DOHH2 (cell line): Measurements from ENCODE around the gene ALS2.

ENCODE experiments used
- EZH2phosphoT487 ChIP-seq: fragments of 200-600 bp; sonication (generic); IDR thresholded peaks from 2 replicates; pipeline ENCODE4 v1.6.1; 2017; ENCODE audit warnings: borderline replicate concordance, mild to moderate bottlenecking, antibody characterized with exemption, low read length, moderate library complexity, mixed read lengths
- TF ChIP-seq, protein P1 (sequence below): fragments of 200-600 bp; sonication (generic); IDR thresholded peaks from one replicate; pipeline ENCODE4 v1.5.1; 2014; ENCODE audit warnings: antibody characterized with exemption, mild to moderate bottlenecking, low read depth, low read length; ENCODE audit not compliant: poor library complexity, severe bottlenecking

DNA sequence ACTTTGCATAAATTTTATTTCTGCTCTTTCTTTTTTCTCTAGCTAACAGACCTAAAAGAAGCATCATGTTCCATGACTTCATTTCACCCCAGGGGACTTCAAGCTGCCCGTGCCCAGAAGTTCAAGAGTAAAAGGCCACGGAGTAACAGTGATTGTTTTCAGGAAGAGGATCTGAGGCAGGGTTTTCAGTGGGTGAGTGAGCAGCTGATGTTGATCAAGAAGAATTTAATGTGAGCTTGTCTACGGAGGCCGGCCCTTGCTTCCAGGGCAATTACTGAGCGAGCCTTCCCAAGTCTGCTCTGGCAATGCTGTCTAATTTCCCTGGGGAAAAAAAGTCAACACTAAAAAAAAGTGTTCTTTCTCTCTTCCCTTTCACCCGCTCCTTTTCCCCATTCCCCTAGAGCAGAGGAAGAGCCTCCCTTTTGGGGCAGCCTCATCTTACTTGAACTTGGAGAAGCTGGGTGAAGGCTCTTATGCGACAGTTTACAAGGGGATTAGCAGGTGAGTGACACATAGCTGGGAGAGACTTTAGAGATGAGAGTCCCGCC is 26.8 kb upstream of the ALS2 start:
- TF ChIP-seq, protein P1, sequence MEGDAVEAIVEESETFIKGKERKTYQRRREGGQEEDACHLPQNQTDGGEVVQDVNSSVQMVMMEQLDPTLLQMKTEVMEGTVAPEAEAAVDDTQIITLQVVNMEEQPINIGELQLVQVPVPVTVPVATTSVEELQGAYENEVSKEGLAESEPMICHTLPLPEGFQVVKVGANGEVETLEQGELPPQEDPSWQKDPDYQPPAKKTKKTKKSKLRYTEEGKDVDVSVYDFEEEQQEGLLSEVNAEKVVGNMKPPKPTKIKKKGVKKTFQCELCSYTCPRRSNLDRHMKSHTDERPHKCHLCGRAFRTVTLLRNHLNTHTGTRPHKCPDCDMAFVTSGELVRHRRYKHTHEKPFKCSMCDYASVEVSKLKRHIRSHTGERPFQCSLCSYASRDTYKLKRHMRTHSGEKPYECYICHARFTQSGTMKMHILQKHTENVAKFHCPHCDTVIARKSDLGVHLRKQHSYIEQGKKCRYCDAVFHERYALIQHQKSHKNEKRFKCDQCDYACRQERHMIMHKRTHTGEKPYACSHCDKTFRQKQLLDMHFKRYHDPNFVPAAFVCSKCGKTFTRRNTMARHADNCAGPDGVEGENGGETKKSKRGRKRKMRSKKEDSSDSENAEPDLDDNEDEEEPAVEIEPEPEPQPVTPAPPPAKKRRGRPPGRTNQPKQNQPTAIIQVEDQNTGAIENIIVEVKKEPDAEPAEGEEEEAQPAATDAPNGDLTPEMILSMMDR: no peak
- TF ChIP-seq EZH2phosphoT487: no peak
